ENCODE results near the gene GLIPR2. TPM values are rescaled to one million over a fixed set of nuclear protein-coding genes. Genes with fewer than 3 reads are reported as not detected.

Gene GLIPR2
- polyA plus RNA-seq, 1 donor (not counting 4 experiments of a cell fraction or from before 2014, with no cell fraction given): 3.7 TPM

- H3K9ac ChIP-seq (ENCODE audit: control insufficient read depth, extremely low read depth, insufficient read depth, low read length): no peak overlapping the region
- dilution Hi-C loops (cut with MboI; ENCODE audit: extremely low pct_ligation_motif_present, low sequenced_read_pairs): no loop called here
Observed at GRCh38 chr9:36156116-36156515, 19.6 kb downstream of the GLIPR2 start.

GRCh38 chr9:36158122-36158521 lies 21.6 kb downstream of the GLIPR2 start:
- no peak overlapping the region for H3K9ac ChIP-seq (ENCODE audit: control insufficient read depth, extremely low read depth, insufficient read depth, low read length)
- no peak for DNase-seq (ENCODE audit: low read depth, low spot score)
- no peak overlapping the region for H3K4me2 ChIP-seq (ENCODE audit: control insufficient read depth, extremely low read depth, insufficient read depth, low read depth, low read length)
- H2AFZ ChIP-seq (ENCODE audit: control insufficient read depth, low read length): no peak overlapping the region
- H3K4me3 ChIP-seq (ENCODE audit: control insufficient read depth in 2 of 3, extremely low read depth in 1 of 3, insufficient read depth in 2 of 3, low read depth in 1 of 3, low read length in 3 of 3): no peak overlapping the region
- no peaks in the 10 kb centered on the region for H3K4me1 ChIP-seq (ENCODE audit: control insufficient read depth, extremely low read depth, insufficient read depth, low read length)
- FAIRE-seq: no peak
- no peak overlapping the region for H3K27ac ChIP-seq (ENCODE audit: control insufficient read depth, insufficient read depth, low read length)
- no peaks in the 10 kb centered on the region for H3K36me3 ChIP-seq (ENCODE audit: control insufficient read depth in 2 of 2, extremely low read depth in 1 of 2, insufficient read depth in 2 of 2, low read length in 2 of 2)
- H3K79me2 ChIP-seq (ENCODE audit: control insufficient read depth, insufficient read depth, low read length): no peaks in the 10 kb centered on the region
- H3K9me3 ChIP-seq (ENCODE audit: control insufficient read depth, low read depth, low read length): no peaks in the 10 kb centered on the region
- no peaks in the 10 kb centered on the region for H3K27me3 ChIP-seq (ENCODE audit: control insufficient read depth, extremely low read depth, insufficient read depth, low read length)
- dilution Hi-C loops (cut with MboI; ENCODE audit: extremely low pct_ligation_motif_present, low sequenced_read_pairs): no loop called here
- TF ChIP-seq CTCF (optimal IDR thresholded peaks at IDR 0.05 in 1 of 3, IDR thresholded peaks at IDR 0.05 in 1 of 3, conservative IDR thresholded peaks at IDR 0.05 in 1 of 3; ENCODE audit: extremely low read depth in 1 of 3, insufficient read depth in 2 of 3, low read length in 3 of 3) (no peak), EZH2 (IDR thresholded peaks at IDR 0.05; ENCODE audit: low read length) (no peak)
- no peaks in the 10 kb centered on the region for H4K20me1 ChIP-seq (ENCODE audit: control insufficient read depth, extremely low read depth, insufficient read depth, low read length)
- H3K9me1 ChIP-seq (ENCODE audit: control insufficient read depth, extremely low read depth, insufficient read depth, low read length): no peaks in the 10 kb centered on the region

More at GRCh38 chr9:36156116-36156515, 19.6 kb downstream of the GLIPR2 start:
- Histone ChIP-seq H2AFZ (ENCODE audit: control insufficient read depth, low read length) (no peak overlapping the region), H3K27me3 (ENCODE audit: control insufficient read depth, extremely low read depth, insufficient read depth, low read length) (no peaks in the 10 kb centered on the region), H3K4me2 (ENCODE audit: control insufficient read depth, extremely low read depth, insufficient read depth, low read depth, low read length) (no peak overlapping the region), H3K79me2 (ENCODE audit: control insufficient read depth, insufficient read depth, low read length) (no peaks in the 10 kb centered on the region), H3K4me1 (ENCODE audit: control insufficient read depth, extremely low read depth, insufficient read depth, low read length) (peaks cover 4% of the 10 kb centered on the region), H3K9me1 (ENCODE audit: control insufficient read depth, extremely low read depth, insufficient read depth, low read length) (no peaks in the 10 kb centered on the region), H3K27ac (ENCODE audit: control insufficient read depth, insufficient read depth, low read length) (no peak overlapping the region), H3K4me3 (ENCODE audit: control insufficient read depth in 2 of 3, extremely low read depth in 1 of 3, insufficient read depth in 2 of 3, low read depth in 1 of 3, low read length in 3 of 3) (no peak overlapping the region), H3K9me3 (ENCODE audit: control insufficient read depth, low read depth, low read length) (no peaks in the 10 kb centered on the region), H4K20me1 (ENCODE audit: control insufficient read depth, extremely low read depth, insufficient read depth, low read length) (no peaks in the 10 kb centered on the region), H3K36me3 (ENCODE audit: control insufficient read depth in 2 of 2, extremely low read depth in 1 of 2, insufficient read depth in 2 of 2, low read length in 2 of 2) (no peaks in the 10 kb centered on the region)
- no peak for TF ChIP-seq CTCF (optimal IDR thresholded peaks at IDR 0.05 in 1 of 3, IDR thresholded peaks at IDR 0.05 in 1 of 3, conservative IDR thresholded peaks at IDR 0.05 in 1 of 3; ENCODE audit: extremely low read depth in 1 of 3, insufficient read depth in 2 of 3, low read length in 3 of 3)
- no peak for TF ChIP-seq EZH2 (IDR thresholded peaks at IDR 0.05; ENCODE audit: low read length)
- FAIRE-seq (no peak), DNase-seq (ENCODE audit: low read depth, low spot score) (no peak)

Data from keratinocyte (primary cell).